GM12878 (cell line): ENCODE measurements around the gene SIGLECL1. TPM values are rescaled to one million over a fixed set of nuclear protein-coding genes. Genes with fewer than 3 reads are reported as not detected.

Experiments
- ATAC-seq: fragments of 200-7000 bp; cut with Tn5 transposase; 3 replicates; pipeline ENCODE4 v1.9.1; 2020; ENCODE audit warnings: mild to moderate bottlenecking, moderate library complexity
- BruUV-seq: library from RNA; stranded (reverse); fragments of 400-500 nt; replicated peaks from 2 replicates; lab custom pipeline; 2021; lab: Mats Ljungman, UMichigan
- CTCF ChIA-PET: fragments of 300-600 bp; sonication (Branson Sonifier 250); formaldehyde crosslinking; extraction: SDS; loops from one replicate; lab custom pipeline; 2021; ENCODE audit warnings: inconsistent platforms; lab: Yijun Ruan, JAX
- POLR2A ChIA-PET: fragments of 350-600 bp; formaldehyde crosslinking; extraction: SDS; loops from one replicate; lab custom pipeline; 2021; ENCODE audit warnings: inconsistent platforms; lab: Charles Lee
- RAD21 ChIA-PET: fragments of 300-600 bp; sonication (Branson Sonifier 250); formaldehyde crosslinking; loops from one replicate; lab custom pipeline; 2023; ENCODE audit warnings: antibody characterized with exemption; ENCODE audit not compliant: unreplicated experiment; lab: Charles Lee
- SMC1A ChIA-PET: fragments of 300-600 bp; sonication (Branson Sonifier 250); formaldehyde crosslinking; loops from one replicate; lab custom pipeline; 2023; ENCODE audit not compliant: unreplicated experiment, uncharacterized antibody; lab: Charles Lee
- DNase-seq: peaks from one replicate; pipeline ENCODE4 v3.0.0-alpha.2; 2011; ENCODE audit warnings: low read depth, low spot score
- FAIRE-seq: peaks from 3 replicates; lab custom pipeline; 2011; peaks lifted over from hg19 to GRCh38; lab: Jason Lieb, UNC
- H2AFZ ChIP-seq: 2 replicates; pipeline ENCODE4 v1.6.0; 2011; ENCODE audit warnings: low read depth, low read length, control low read depth; ENCODE audit not compliant: control insufficient read depth
- H3K27ac ChIP-seq: 2 replicates; pipeline ENCODE4 v1.5.1; 2011; ENCODE audit warnings: control low read depth; ENCODE audit not compliant: control insufficient read depth, insufficient read depth
- H3K27me3 ChIP-seq, 2 experiments: replicated peaks in 1 of 2; 2 replicates each; pipeline versions ENCODE4 v1.6.0 to v1.6.1; 2011; ENCODE audit warnings: low read length in 1 of 2; ENCODE audit not compliant: control insufficient read depth in 2 of 2, insufficient read depth in 2 of 2
- H3K36me3 ChIP-seq, 2 experiments: 2 replicates each; pipeline ENCODE4 v1.5.1; 2011; ENCODE audit warnings: low read length in 1 of 2; ENCODE audit not compliant: control insufficient read depth in 2 of 2, insufficient read depth in 2 of 2
- H3K4me1 ChIP-seq: 2 replicates; pipeline ENCODE4 v1.6.1; 2011; ENCODE audit warnings: mild to moderate bottlenecking, low read length, moderate library complexity, mixed read lengths; ENCODE audit not compliant: control insufficient read depth, insufficient read depth
- H3K4me2 ChIP-seq: 2 replicates; pipeline ENCODE4 v1.6.0; 2011; ENCODE audit warnings: control low read depth; ENCODE audit not compliant: control insufficient read depth, insufficient read depth
- H3K4me3 ChIP-seq: fragments of 200-600 bp; sonication (generic); 2 replicates; pipeline ENCODE4 v1.5.1; 2016
- H3K79me2 ChIP-seq: 2 replicates; pipeline ENCODE4 v1.6.0; 2011; ENCODE audit warnings: low read length; ENCODE audit not compliant: control insufficient read depth, insufficient read depth
- H3K9ac ChIP-seq: 2 replicates; pipeline ENCODE4 v1.8.0; 2011; ENCODE audit warnings: low read length, control low read depth, mixed read lengths; ENCODE audit not compliant: control insufficient read depth, insufficient read depth
- H3K9me3 ChIP-seq: replicated peaks from 3 replicates; pipeline ENCODE4 v1.5.1; 2011; ENCODE audit warnings: mild to moderate bottlenecking, low read length; ENCODE audit not compliant: control insufficient read depth, insufficient read depth
- H4K20me1 ChIP-seq: 2 replicates; pipeline ENCODE4 v1.6.0; 2011; ENCODE audit not compliant: control insufficient read depth, insufficient read depth
- ASH2L ChIP-seq: fragments of 300-600, 200-600 bp; sonication (generic); IDR thresholded peaks from 2 replicates; pipeline ENCODE4 v1.6.1; 2017; ENCODE audit warnings: low read depth, mild to moderate bottlenecking, borderline replicate concordance
- BCLAF1 ChIP-seq: fragments of 450-650 bp; IDR thresholded peaks from 2 replicates; pipeline ENCODE4 v1.6.1; 2017; ENCODE audit warnings: antibody characterized with exemption, mild to moderate bottlenecking, moderate library complexity
- FOS ChIP-seq: IDR thresholded peaks from 3 replicates; pipeline ENCODE4 v1.6.1; 2011; ENCODE audit warnings: borderline replicate concordance; ENCODE audit not compliant: insufficient read length; ENCODE audit errors: extremely low read depth
- IKZF2 ChIP-seq, 2 experiments: fragments of 450-650 bp; IDR thresholded peaks; 2 replicates each; pipeline ENCODE4 v1.6.1; 2017; ENCODE audit warnings: mild to moderate bottlenecking in 2 of 2, moderate library complexity in 2 of 2
- IRF3 ChIP-seq: fragments of 450-650 bp; IDR thresholded peaks from 2 replicates; pipeline ENCODE4 v1.6.1; 2014; ENCODE audit warnings: mild to moderate bottlenecking
- NKRF ChIP-seq: fragments of 450-650 bp; conservative IDR thresholded peaks from 2 replicates; pipeline ENCODE4 v1.6.1; 2017; ENCODE audit warnings: mild to moderate bottlenecking, moderate library complexity
- NR2C2 ChIP-seq: IDR thresholded peaks from 2 replicates; pipeline ENCODE4 v1.6.1; 2011; ENCODE audit warnings: borderline replicate concordance, low read depth; ENCODE audit not compliant: control insufficient read depth, insufficient read length
- PRDM15 ChIP-seq: fragments of 450-650 bp; formaldehyde crosslinking; IDR thresholded peaks from 2 replicates; pipeline ENCODE4 v1.4.0; 2020; ENCODE audit warnings: mild to moderate bottlenecking, moderate library complexity
- REST ChIP-seq: IDR thresholded peaks from 2 replicates; pipeline ENCODE4 v1.6.1; 2012; ENCODE audit warnings: mild to moderate bottlenecking, low read depth, low read length
- WGBS: methylation state at CpG from one replicate; pipeline ENCODE4 v1.1.6; 2016; ENCODE audit warnings: low lambda C conversion rate; ENCODE audit not compliant: insufficient replicate concordance, insufficient coverage; ENCODE audit errors: missing lambda C conversion rate; 5-methylcytosine and 5-hydroxymethylcytosine counted together
- in situ Hi-C: fragments of 300-500 bp; cut with MboI; formaldehyde crosslinking; loops from 9 replicates; pipeline ENCODE4 v1.14.3; 2018; ENCODE audit warnings: mixed read lengths
- intact Hi-C: fragments of 100-400 bp; cut with micrococcal nuclease; formaldehyde crosslinking; loops from one replicate; pipeline ENCODE4 v1.14.2; 2022; ENCODE audit not compliant: unreplicated experiment
- polyA plus RNA-seq, 11 experiments: library from polyadenylated mRNA; depleted of rRNA in 4 of 11; unstranded in 6 of 11; stranded (reverse) in 5 of 11; fragments of >200 nt; fragmentation: Nextera tagmentation in 4 of 11; fragmentation: Illumina TruSeq in 1 of 11; extraction: Ambion mirVana in 4 of 11; extraction: Trizol in 1 of 11; gene quantifications; 1 replicate in 1 of 11; 2 replicates in 10 of 11; pipeline versions ENCODE4 v1.2.1 to v1.2.3, GENCODE V29; 2011 to 2016; ENCODE audit warnings: inconsistent platforms in 2 of 11, missing spikeins in 2 of 11, low read depth in 1 of 11
- total RNA-seq, 4 experiments: library from RNA; depleted of rRNA in 3 of 4; stranded (reverse); fragments of >200 nt in 3 of 4; fragmentation: Illumina TruSeq in 1 of 4; extraction: Trizol in 1 of 4; gene quantifications; 2 replicates each; pipeline versions ENCODE4 v1.2.1 to v1.2.3, GENCODE V29; 2013 to 2021

SIGLECL1 gene
- total and polyA plus RNA-seq, 10 of the 15 experiments (the other 5 are each of a cell fraction or from before 2014, with no cell fraction given): not detected

- WGBS: 25% methylated on average over 3 of the region's 3 CpGs
- intact Hi-C loops: no loop called here
- CTCF ChIA-PET: interaction anchor here (0.5 kb wide), 1 partner anchor 51 kb away, joined by 3 read pairs; no protein-coding TSS in a partner anchor
- TF ChIP-seq ASH2L: no peak
- TF ChIP-seq BCLAF1: no peak
- no peak for TF ChIP-seq IKZF2 (IDR thresholded peaks at IDR 0.05)
- TF ChIP-seq IRF3: no peak
- TF ChIP-seq REST: no peak
- no peak for TF ChIP-seq FOS
- TF ChIP-seq NKRF: no peak
- no peak for TF ChIP-seq NR2C2
- no peak for TF ChIP-seq PRDM15 (CRISPR knock-in tag)
These were observed 66.5 kb downstream of the SIGLECL1 start for GRCh38 chr19:51317376-51317775.

More at GRCh38 chr19:51317376-51317775, 66.5 kb downstream of the SIGLECL1 start:
- Histone ChIP-seq H3K4me3 (no peak overlapping the region), H2AFZ (no peak overlapping the region), H3K4me2 (no peak overlapping the region), H3K9ac (no peak overlapping the region), H4K20me1 (no peaks in the 10 kb centered on the region), H3K79me2 (no peaks in the 10 kb centered on the region), H3K4me1 (no peaks in the 10 kb centered on the region), H3K9me3 (no peaks in the 10 kb centered on the region; the same call in 2 of the 3 replicates), H3K27ac (no peak overlapping the region), H3K27me3 (peaks cover 0 to 5% of the 10 kb centered on the region in 2 experiments; a peak in 1 of 4 replicates), H3K36me3 (no peaks in the 10 kb centered on the region)
- ChIA-PET RAD21 (no interaction called here), SMC1A (no interaction called here), POLR2A (no interaction called here)
- no peak for DNase-seq
- no TSS peak for BruUV-seq
- in situ Hi-C loops: no loop called here
- no peak for FAIRE-seq
- no peak for ATAC-seq
